Osteoblast (primary cell): ENCODE measurements around the gene HSP90AA1. TPM values are rescaled to one million over a fixed set of nuclear protein-coding genes. Genes with fewer than 3 reads are reported as not detected.

Experiments used
- DNase-seq: peaks from one replicate; pipeline ENCODE4 v3.0.0; 2011; ENCODE audit warnings: low spot score, mixed read lengths; ENCODE audit not compliant: insufficient read length; ENCODE audit errors: missing footprints
- H2AFZ ChIP-seq: 2 replicates; pipeline ENCODE4 v1.6.0; 2011; ENCODE audit warnings: mild to moderate bottlenecking, low read length
- H3K27ac ChIP-seq: 2 replicates; pipeline ENCODE4 v1.5.1; 2011; ENCODE audit warnings: mild to moderate bottlenecking, low read depth, low read length, moderate library complexity
- H3K27me3 ChIP-seq: 2 replicates; pipeline ENCODE4 v1.6.0; 2012; ENCODE audit warnings: mild to moderate bottlenecking, control low read depth, inconsistent platforms, low read length, moderate library complexity; ENCODE audit not compliant: insufficient read depth
- H3K36me3 ChIP-seq: 2 replicates; pipeline ENCODE4 v1.5.1; 2011; ENCODE audit warnings: mild to moderate bottlenecking, low read length, control low read depth, moderate library complexity; ENCODE audit not compliant: insufficient read depth
- H3K4me1 ChIP-seq: 2 replicates; pipeline ENCODE4 v1.5.1; 2011; ENCODE audit warnings: mild to moderate bottlenecking, low read length, control low read depth, moderate library complexity; ENCODE audit not compliant: insufficient read depth
- H3K4me2 ChIP-seq: 2 replicates; pipeline ENCODE4 v1.6.0; 2011; ENCODE audit warnings: mild to moderate bottlenecking, low read length; ENCODE audit not compliant: insufficient read depth
- H3K4me3 ChIP-seq: fragments of 200-600 bp; sonication (generic); 3 replicates; pipeline ENCODE4 v1.5.1; 2012; ENCODE audit warnings: mild to moderate bottlenecking, low read length, inconsistent platforms; ENCODE audit not compliant: insufficient read depth
- H3K79me2 ChIP-seq: 2 replicates; pipeline ENCODE4 v1.6.0; 2012; ENCODE audit warnings: mild to moderate bottlenecking, low read length, control low read depth, inconsistent platforms; ENCODE audit not compliant: insufficient read depth
- H3K9me3 ChIP-seq: 2 replicates; pipeline ENCODE4 v1.5.1; 2011; ENCODE audit warnings: low read depth, low read length, control low read depth
- H4K20me1 ChIP-seq: 2 replicates; pipeline ENCODE4 v1.6.0; 2012; ENCODE audit warnings: mild to moderate bottlenecking, low read length, control low read depth; ENCODE audit not compliant: insufficient read depth
- total RNA-seq: library from RNA; depleted of rRNA; stranded (reverse); fragments of >200 nt; gene quantifications from 2 replicates; pipeline ENCODE4 v1.2.3, GENCODE V29; 2012
- TF ChIP-seq, protein P1 (sequence below): IDR thresholded peaks from 2 replicates; pipeline ENCODE4 v1.5.1; 2011; ENCODE audit warnings: mild to moderate bottlenecking, low read depth, low read length, moderate library complexity; ENCODE audit errors: extremely low read depth

Gene HSP90AA1
- total RNA-seq, 1 donor = 193 TPM

DNA sequence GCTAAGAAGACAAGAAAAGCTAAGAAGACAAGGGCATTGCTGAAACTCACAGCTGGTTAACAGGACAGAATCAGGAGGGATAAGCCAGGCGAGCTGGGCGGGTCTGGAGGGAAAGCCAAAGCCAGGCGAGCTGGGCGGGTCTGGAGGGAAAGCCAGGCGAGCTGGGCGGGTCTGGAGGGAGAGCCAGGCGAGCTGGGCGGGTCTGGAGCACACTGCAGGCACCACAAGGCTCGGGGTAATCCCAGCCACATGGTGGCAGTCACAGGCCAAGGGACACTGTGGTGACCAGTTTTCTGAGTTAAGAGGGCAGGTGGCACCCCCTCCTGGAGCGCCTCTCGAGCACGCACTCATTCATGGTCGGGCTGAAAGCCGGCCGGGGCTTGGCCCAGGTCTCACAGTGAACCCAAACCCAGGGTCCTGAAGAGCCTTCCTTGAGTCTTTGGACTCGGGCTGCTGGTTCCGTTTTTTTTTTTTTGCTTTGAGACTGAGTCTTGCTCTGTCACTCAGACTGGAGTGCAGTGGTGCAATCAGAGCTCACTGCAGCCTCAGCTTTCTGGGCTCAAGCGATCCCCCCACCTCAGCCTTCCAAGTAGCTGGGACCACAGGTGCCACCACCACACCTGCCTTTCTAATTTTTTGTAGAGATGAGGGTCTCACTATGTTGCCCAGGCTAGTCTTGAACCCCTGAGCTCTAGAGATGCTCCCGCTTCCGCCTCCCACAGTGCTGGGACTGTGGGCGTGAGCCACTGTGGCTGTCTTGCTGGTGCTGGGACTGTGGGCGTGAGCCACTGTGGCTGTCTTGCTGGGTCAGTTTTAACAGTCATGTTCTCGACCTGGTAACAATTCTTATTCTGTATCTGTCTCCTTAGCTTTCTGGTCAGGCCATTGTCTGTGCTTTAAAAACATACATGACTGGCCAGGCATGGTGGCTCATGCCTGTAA lies 40.2 kb downstream of the HSP90AA1 start:
- Histone ChIP-seq H2AFZ (no peak overlapping the region), H3K9me3 (no peaks in the 10 kb centered on the region), H3K27ac (no peak overlapping the region), H3K4me3 (no peak overlapping the region), H4K20me1 (peaks cover 13% of the 10 kb centered on the region), H3K79me2 (peaks cover 11% of the 10 kb centered on the region), H3K27me3 (no peaks in the 10 kb centered on the region), H3K4me2 (no peak overlapping the region), H3K4me1 (peaks cover 7% of the 10 kb centered on the region), H3K36me3 (peaks cover 86% of the 10 kb centered on the region)
- TF ChIP-seq, protein P1, sequence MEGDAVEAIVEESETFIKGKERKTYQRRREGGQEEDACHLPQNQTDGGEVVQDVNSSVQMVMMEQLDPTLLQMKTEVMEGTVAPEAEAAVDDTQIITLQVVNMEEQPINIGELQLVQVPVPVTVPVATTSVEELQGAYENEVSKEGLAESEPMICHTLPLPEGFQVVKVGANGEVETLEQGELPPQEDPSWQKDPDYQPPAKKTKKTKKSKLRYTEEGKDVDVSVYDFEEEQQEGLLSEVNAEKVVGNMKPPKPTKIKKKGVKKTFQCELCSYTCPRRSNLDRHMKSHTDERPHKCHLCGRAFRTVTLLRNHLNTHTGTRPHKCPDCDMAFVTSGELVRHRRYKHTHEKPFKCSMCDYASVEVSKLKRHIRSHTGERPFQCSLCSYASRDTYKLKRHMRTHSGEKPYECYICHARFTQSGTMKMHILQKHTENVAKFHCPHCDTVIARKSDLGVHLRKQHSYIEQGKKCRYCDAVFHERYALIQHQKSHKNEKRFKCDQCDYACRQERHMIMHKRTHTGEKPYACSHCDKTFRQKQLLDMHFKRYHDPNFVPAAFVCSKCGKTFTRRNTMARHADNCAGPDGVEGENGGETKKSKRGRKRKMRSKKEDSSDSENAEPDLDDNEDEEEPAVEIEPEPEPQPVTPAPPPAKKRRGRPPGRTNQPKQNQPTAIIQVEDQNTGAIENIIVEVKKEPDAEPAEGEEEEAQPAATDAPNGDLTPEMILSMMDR = no peak
- DNase-seq = peak; percentile 88

DNA sequence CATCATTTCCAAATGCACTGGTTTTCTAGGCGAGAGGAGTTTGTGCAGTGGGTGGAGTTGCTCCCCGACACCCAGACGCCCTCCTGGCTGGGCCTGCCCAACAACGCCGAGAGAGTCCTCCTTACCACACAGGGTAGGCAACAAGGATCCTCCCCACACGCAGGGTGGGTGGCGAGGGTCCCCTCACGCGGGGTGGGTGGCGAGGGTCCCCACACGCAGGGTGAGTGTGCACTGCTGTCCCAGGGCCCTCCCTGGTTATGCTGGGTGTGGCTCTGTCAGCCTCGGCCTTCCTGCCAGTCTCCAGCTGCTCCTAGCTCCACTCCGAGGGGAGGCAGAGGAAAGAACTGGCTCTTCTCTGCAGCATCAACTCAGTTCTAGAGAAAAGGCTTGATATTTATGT lies 42.3 kb downstream of the HSP90AA1 start:
- Histone ChIP-seq H4K20me1 (peaks cover 15% of the 10 kb centered on the region), H2AFZ (no peak overlapping the region), H3K36me3 (peaks cover 91% of the 10 kb centered on the region), H3K4me2 (no peak overlapping the region), H3K4me3 (no peak overlapping the region), H3K4me1 (no peaks in the 10 kb centered on the region), H3K79me2 (peaks cover 13% of the 10 kb centered on the region), H3K9me3 (no peaks in the 10 kb centered on the region), H3K27ac (no peak overlapping the region), H3K27me3 (no peaks in the 10 kb centered on the region)
- DNase-seq = no peak
- TF ChIP-seq, protein P1 = no peak

DNA sequence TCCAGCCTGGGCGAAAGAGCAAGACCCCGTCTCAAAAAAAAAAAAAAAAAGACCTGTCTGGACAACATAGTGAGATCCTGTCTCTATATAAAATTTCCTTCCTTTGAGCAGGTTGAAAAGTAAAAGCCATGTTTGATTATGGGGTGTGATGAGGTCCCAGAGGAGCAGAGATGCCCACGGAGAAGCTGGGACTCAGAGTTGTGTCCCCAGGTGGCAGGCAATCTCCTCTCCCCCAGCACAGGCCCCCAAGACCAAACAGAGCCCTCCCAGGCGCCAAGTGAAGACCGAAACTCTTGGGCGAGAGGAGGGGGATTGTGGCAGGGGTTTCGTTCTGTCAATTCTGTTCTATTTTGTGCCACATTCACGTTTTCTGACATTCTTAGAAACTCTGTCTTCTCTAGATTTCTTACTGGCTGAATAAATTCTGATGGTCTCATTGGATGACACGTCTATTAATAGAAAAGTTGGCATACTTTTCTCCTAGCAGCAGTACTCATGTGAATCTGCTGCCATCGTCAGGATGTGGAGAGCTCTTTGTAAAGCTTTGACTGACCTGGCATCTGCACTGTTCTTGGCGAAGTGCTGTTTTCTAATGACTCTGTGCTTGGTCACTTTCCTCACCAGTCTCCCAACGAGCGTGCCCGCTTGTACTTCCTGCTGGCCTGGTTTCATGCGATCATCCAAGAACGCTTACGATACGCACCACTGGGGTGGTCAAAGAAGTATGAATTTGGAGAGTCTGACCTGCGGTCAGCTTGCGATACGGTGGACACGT lies 43.4 kb downstream of the HSP90AA1 start:
- peaks cover 91% of the 10 kb centered on the region for H3K36me3 ChIP-seq
- no peak overlapping the region for H3K4me2 ChIP-seq
- no peak overlapping the region for H2AFZ ChIP-seq
- H3K27ac ChIP-seq = no peak overlapping the region
- H3K4me3 ChIP-seq = no peak overlapping the region
- no peaks in the 10 kb centered on the region for H3K9me3 ChIP-seq
- DNase-seq = peak; percentile 89
- H3K79me2 ChIP-seq = peaks cover 12% of the 10 kb centered on the region
- H3K27me3 ChIP-seq = no peaks in the 10 kb centered on the region
- H3K4me1 ChIP-seq = no peaks in the 10 kb centered on the region
- H4K20me1 ChIP-seq = peaks cover 15% of the 10 kb centered on the region
- TF ChIP-seq, protein P1 = no peak

DNA sequence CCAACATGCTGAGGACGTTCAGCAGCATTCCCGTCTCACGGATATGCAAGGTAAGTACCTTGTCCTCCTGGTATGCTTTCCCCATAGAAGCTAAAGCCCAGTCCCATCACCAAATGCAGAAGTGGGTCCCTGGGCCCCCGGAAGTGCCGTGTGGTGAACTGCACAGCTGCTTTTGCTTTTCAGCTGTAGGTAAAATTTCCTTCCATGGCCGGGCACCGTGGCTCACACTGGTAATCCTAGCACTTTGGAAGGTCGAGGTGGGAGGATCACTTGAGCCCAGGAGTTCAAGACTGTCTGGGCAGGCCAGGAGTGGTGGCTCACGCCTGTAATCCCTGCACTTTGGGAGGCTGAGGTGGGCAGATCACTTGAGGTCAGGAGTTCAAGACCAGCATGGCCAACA lies 44.1 kb downstream of the HSP90AA1 start:
- Histone ChIP-seq H4K20me1 (peaks cover 11% of the 10 kb centered on the region), H3K27ac (no peak overlapping the region)

More for the DNA sequence above, 44.1 kb downstream of the HSP90AA1 start:
- Histone ChIP-seq H3K4me2 (no peak overlapping the region), H2AFZ (no peak overlapping the region), H3K4me3 (no peak overlapping the region), H3K36me3 (peaks cover 91% of the 10 kb centered on the region), H3K9me3 (no peaks in the 10 kb centered on the region), H3K27me3 (no peaks in the 10 kb centered on the region), H3K79me2 (peaks cover 14% of the 10 kb centered on the region), H3K4me1 (no peaks in the 10 kb centered on the region)
- TF ChIP-seq, protein P1 = no peak
- DNase-seq = no peak
